Pancreas (tissue), 10 donors: ENCODE measurements around the gene POLR3K. TPM values are rescaled to one million over a fixed set of nuclear protein-coding genes. Genes with fewer than 3 reads are reported as not detected.

Experiments used
- ATAC-seq, 4 donors: fragments of 200-7000 bp; cut with Tn5 transposase; one replicate each; pipeline versions ENCODE4 v1.8.0 to v1.9.1; 2020; ENCODE audit warnings: mild to moderate bottlenecking in 4 of 4, moderate library complexity in 4 of 4
- DNase-seq, 6 donors: peaks; one replicate each; pipeline ENCODE4 v3.0.0-alpha.2; 2020
- FAIRE-seq: peaks from 2 replicates; lab custom pipeline; 2012; peaks lifted over from hg19 to GRCh38; lab: Jason Lieb, UNC
- H3K27ac ChIP-seq, 4 donors: fragments of 200-600 bp; sonication (generic); 1 replicate in 3 of 4; 2 replicates in 1 of 4; pipeline versions ENCODE4 v1.5.0 to v1.8.0; 2020
- H3K27me3 ChIP-seq, 4 donors: fragments of 200-600 bp; one replicate each; pipeline ENCODE4 v1.8.0; 2021
- H3K36me3 ChIP-seq, 3 donors: fragments of 200-600 bp; sonication (generic) in 1 of 3; one replicate each; pipeline versions ENCODE4 v1.5.0 to v1.8.0; 2020 to 2021
- H3K4me1 ChIP-seq, 3 donors: fragments of 200-600 bp; one replicate each; pipeline ENCODE4 v1.8.0; 2021
- H3K4me3 ChIP-seq, 4 donors: fragments of 200-600 bp; sonication (generic) in 2 of 4; one replicate each; pipeline versions ENCODE4 v1.5.0 to v1.8.0; 2020 to 2021
- H3K9me3 ChIP-seq, 4 donors: fragments of 200-600 bp; one replicate each; pipeline ENCODE4 v1.8.0; 2021
- CTCF ChIP-seq, 4 donors: fragments of 200-600 bp; sonication (generic) in 3 of 4; IDR thresholded peaks; one replicate each; pipeline versions ENCODE4 v1.5.0 to v1.8.0; 2021; ENCODE audit warnings: antibody characterized with exemption in 4 of 4
- WGBS, 2 donors: extraction: QIAGEN DNeasy Blood & Tissue Kit; methylation state at CpG; one replicate each; pipeline ENCODE4 v1.1.7; 2013; 5-methylcytosine and 5-hydroxymethylcytosine counted together
- intact Hi-C, 3 donors: fragments of 100-400 bp; cut with DNase I; formaldehyde crosslinking; loops; one replicate each; pipeline versions ENCODE4 v1.11.1 to v1.14.2; 2022
- polyA plus RNA-seq, 2 donors: library from polyadenylated mRNA; stranded (reverse); fragments of 200-250 nt; gene quantifications; one replicate each; pipeline ENCODE4 v1.2.3, GENCODE V29; 2013
- total RNA-seq, 6 donors: library from RNA; stranded (reverse); fragmentation: NEBNext Ultra II Directional in 4 of 6; extraction: Animal tissue kit (Norgen Biotek cat#: 25700) in 4 of 6; gene quantifications; one replicate each; pipeline versions ENCODE4 v1.2.1 to v1.2.4, GENCODE V29; 2021 to 2023
- donor health status: healthy with polysubstance abuse.
- donor health status: DM: no; HTN: no; CAD: no; lungs with moderate emphysema.
- donor health status: DM: no; HTN: no; CAD: no.
- donor health status: control.
- donor health status: control.
- donor health status: Bipolar disorder and iron deficiency.
- donor health status: DM: yes; HTN: yes; CAD: no.
- donor health status: DM: no; HTN: no; CAD: no.
- donor health status: DM: no; HTN: no; CAD: no.
- donor health status: DM: yes; HTN: yes; CAD: no.

POLR3K gene
- total and polyA plus RNA-seq, 8 donors = 2.8 to 5.3 (median 4.1) TPM

- no peaks in the 10 kb centered on the region for H3K27me3 ChIP-seq
- ATAC-seq = no peak
Measured at GRCh38 chr16:97822-98221, 44.4 kb upstream of the POLR3K start.

DNA sequence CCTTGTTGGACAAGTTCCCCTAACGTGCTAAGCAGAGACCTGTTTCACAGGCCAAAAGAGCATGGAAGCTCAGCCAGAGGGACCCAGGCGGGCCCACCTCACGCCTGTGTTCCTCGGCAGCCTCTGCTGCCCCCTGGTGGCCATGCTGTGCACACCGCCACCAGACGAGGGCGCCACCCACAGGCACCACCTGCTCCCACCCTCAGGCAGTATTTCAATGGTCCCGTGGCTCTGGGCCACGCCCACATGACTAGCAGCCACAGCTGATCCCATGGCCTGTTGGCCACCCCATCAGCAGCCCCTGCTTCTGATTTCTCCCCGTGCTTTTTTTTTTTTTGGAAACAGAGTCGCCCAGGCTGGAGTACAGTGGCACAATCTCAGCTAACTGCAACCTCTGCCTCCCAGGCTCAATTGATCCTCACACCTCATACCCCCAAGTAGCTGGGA is 43.5 kb upstream of the POLR3K start:
- Histone ChIP-seq H3K9me3 (no peaks in the 10 kb centered on the region), H3K4me3 (no peak overlapping the region), H3K27me3 (no peaks in the 10 kb centered on the region), H3K4me1 (no peaks in the 10 kb centered on the region), H3K27ac (no peak overlapping the region), H3K36me3 (no peaks in the 10 kb centered on the region)
- peak; percentile 89 to 99 (median 94) for ATAC-seq
- TF ChIP-seq CTCF (IDR thresholded peaks at IDR 0.05) = peak; percentile 94 to 99 (median 96)
- FAIRE-seq = no peak
- intact Hi-C loops = no loop called here
- 13 to 14% methylated on average over 11 of the region's 11 CpGs for WGBS, 2 donors
- peak; percentile 84 to 94 (median 90) for DNase-seq

More at GRCh38 chr16:97822-98221, 44.4 kb upstream of the POLR3K start:
- Histone ChIP-seq H3K36me3 (no peaks in the 10 kb centered on the region), H3K4me3 (no peak overlapping the region), H3K27ac (no peak overlapping the region), H3K9me3 (no peaks in the 10 kb centered on the region), H3K4me1 (no peaks in the 10 kb centered on the region)
- DNase-seq (no peak), FAIRE-seq (no peak)
- intact Hi-C loops = no loop called here
- TF ChIP-seq CTCF (IDR thresholded peaks at IDR 0.05) = no peak
- WGBS, 2 donors = 86 to 88% methylated on average over 8 of the region's 8 CpGs

DNA sequence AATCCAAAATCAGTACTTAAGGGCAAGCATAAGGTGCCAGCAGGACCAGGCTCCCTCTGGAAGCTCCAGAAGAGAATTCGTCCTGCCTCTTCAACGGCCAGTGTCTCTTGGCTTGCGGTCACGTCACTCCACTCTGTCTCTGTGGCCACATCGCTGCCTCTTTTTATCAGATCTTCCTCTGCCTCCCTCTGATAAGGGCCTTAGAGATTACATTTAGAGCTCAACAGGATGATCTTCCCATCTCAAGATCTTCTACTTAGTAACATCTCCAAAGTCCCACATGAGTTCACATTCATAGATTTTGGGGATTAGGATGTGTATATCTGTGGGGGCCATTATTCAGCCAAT is 41.5 kb upstream of the POLR3K start:
- H3K4me3 ChIP-seq = no peak overlapping the region
- no peaks in the 10 kb centered on the region for H3K27me3 ChIP-seq
- H3K4me1 ChIP-seq = no peaks in the 10 kb centered on the region
- H3K36me3 ChIP-seq = no peaks in the 10 kb centered on the region
- DNase-seq (no peak), ATAC-seq (no peak), FAIRE-seq (no peak)
- no peak overlapping the region for H3K27ac ChIP-seq
- WGBS, 2 donors = 90 to 94% methylated on average over 5 of the region's 5 CpGs
- intact Hi-C loops = no loop called here
- no peak for TF ChIP-seq CTCF (IDR thresholded peaks at IDR 0.05)
- H3K9me3 ChIP-seq = no peaks in the 10 kb centered on the region

DNA sequence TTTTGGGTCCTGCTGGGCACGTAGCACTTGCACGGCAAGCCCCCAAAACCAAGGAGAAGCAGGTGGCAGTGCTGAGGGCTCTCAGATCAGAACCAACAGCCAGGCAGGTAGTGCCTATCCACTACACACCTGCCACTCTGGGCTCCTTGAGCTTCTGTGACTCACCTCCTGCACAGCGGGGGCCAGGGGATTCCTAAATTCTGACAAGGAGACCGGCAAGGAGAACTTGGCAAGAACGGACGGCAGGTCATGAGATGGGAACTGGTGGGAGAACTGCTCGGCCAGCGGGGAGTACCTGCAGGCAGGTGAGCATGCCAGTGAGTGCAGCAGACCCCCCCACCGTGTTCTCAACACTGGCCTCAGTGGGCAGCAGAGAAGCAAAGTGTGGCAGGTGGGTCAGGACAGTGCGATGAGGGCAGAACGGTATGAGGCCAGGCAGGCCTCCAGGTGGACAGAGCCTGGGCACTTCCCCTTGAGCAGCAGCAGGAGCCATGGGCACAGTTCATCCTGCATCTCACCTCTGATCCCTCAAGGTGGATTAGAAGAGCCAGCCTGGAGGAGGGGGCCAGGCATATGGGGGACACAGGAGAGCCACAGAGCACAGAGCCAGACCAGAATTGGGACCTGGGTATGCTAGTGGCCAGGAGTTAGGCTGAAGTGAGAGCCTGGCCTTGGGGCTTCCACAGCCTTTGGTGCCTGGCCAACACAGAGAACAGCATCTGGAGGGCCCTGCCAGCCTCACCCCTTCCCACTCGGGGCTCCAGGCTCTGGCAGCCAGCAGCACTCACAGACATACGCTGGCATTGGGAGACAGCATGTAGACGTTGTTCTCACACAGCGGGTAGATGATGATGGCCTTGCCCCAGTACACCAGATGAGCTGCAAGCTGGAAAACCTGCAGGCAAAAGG is 39.3 kb upstream of the POLR3K start:
- WGBS, 2 donors = 80 to 84% methylated on average over 15 of the region's 15 CpGs

More for the DNA sequence above, 39.3 kb upstream of the POLR3K start:
- DNase-seq = peak in 1 of 6 donors; percentile 55
- no peak for ATAC-seq
- no peak overlapping the region for H3K4me3 ChIP-seq
- H3K4me1 ChIP-seq = no peaks in the 10 kb centered on the region
- H3K27me3 ChIP-seq = no peaks in the 10 kb centered on the region
- H3K9me3 ChIP-seq = no peaks in the 10 kb centered on the region
- intact Hi-C loops = no loop called here
- no peak overlapping the region for H3K27ac ChIP-seq
- no peak for TF ChIP-seq CTCF (IDR thresholded peaks at IDR 0.05)
- no peak for FAIRE-seq
- no peaks in the 10 kb centered on the region for H3K36me3 ChIP-seq
